DND-41 (cell line): ENCODE data around the gene SIPA1L3.

Experiments used
- ATAC-seq: fragments of 200-7000 bp; cut with Tn5 transposase; 3 replicates; pipeline ENCODE4 v1.9.1; 2021; ENCODE audit warnings: low read depth; ENCODE audit not compliant: insufficient read depth
- DNase-seq: peaks from one replicate; pipeline ENCODE4 v3.0.0-alpha.2; 2020
- H2AFZ ChIP-seq: 2 replicates; pipeline ENCODE4 v1.6.0; 2012; ENCODE audit warnings: low read depth, low read length
- H3K27ac ChIP-seq: 2 replicates; pipeline ENCODE4 v1.5.1; 2012; ENCODE audit warnings: low read length, inconsistent platforms
- H3K27me3 ChIP-seq: fragments of 200-600 bp; sonication (generic); 2 replicates; pipeline ENCODE4 v1.6.0; 2012; ENCODE audit warnings: low read length, mild to moderate bottlenecking, inconsistent platforms; ENCODE audit not compliant: insufficient read depth, poor library complexity
- H3K36me3 ChIP-seq: 2 replicates; pipeline ENCODE4 v1.5.1; 2012; ENCODE audit warnings: low read length, inconsistent platforms; ENCODE audit not compliant: insufficient read depth
- H3K4me1 ChIP-seq: 2 replicates; pipeline ENCODE4 v1.5.1; 2012; ENCODE audit warnings: mild to moderate bottlenecking, low read length; ENCODE audit not compliant: insufficient read depth
- H3K4me2 ChIP-seq: 2 replicates; pipeline ENCODE4 v1.6.0; 2012; ENCODE audit warnings: mild to moderate bottlenecking, moderate library complexity, low read length, inconsistent platforms; ENCODE audit not compliant: insufficient read depth
- H3K4me3 ChIP-seq, 2 experiments: fragments of 200-600 bp in 1 of 2; shearing (Covaris generic) in 1 of 2; 2 replicates each; pipeline ENCODE4 v1.5.1; 2012 to 2016; ENCODE audit warnings: inconsistent platforms in 2 of 2, low read length in 2 of 2, mild to moderate bottlenecking in 2 of 2, low read depth in 1 of 2, moderate library complexity in 1 of 2
- H3K79me2 ChIP-seq: 2 replicates; pipeline ENCODE4 v1.6.0; 2012; ENCODE audit warnings: low read length, inconsistent platforms; ENCODE audit not compliant: insufficient read depth
- H3K9ac ChIP-seq: 2 replicates; pipeline ENCODE4 v1.6.0; 2012; ENCODE audit warnings: low read depth, mild to moderate bottlenecking, inconsistent platforms, low read length, moderate library complexity
- H3K9me3 ChIP-seq: 2 replicates; pipeline ENCODE4 v1.5.1; 2012; ENCODE audit warnings: low read length, moderate library complexity, mild to moderate bottlenecking, inconsistent platforms; ENCODE audit not compliant: insufficient read depth, severe bottlenecking
- H4K20me1 ChIP-seq: 2 replicates; pipeline ENCODE4 v1.6.0; 2012; ENCODE audit warnings: low read length; ENCODE audit not compliant: insufficient read depth
- CTCF ChIP-seq: IDR thresholded peaks from 2 replicates; pipeline ENCODE4 v1.5.1; 2012; ENCODE audit warnings: borderline replicate concordance, low read length, moderate library complexity, mild to moderate bottlenecking; ENCODE audit not compliant: poor library complexity, severe bottlenecking; ENCODE audit errors: extremely low read depth
- EZH2 ChIP-seq: IDR thresholded peaks from 3 replicates; pipeline ENCODE4 v1.6.1; 2012; ENCODE audit warnings: borderline replicate concordance, low read depth, mild to moderate bottlenecking, moderate library complexity, low read length, inconsistent platforms; ENCODE audit not compliant: severe bottlenecking

SIPA1L3 gene

GRCh38 chr19:37948362-37948761 is 41.4 kb downstream of the SIPA1L3 start:
- no peak overlapping the region for H3K27ac ChIP-seq
- H3K79me2 ChIP-seq: peaks cover 5% of the 10 kb centered on the region; the same call in 1 of the 2 replicates
- no peak for DNase-seq

GRCh38 chr19:37950471-37951175 is 43.6 kb downstream of the SIPA1L3 start:
- H3K79me2 ChIP-seq: peaks cover 5% of the 10 kb centered on the region; the same call in 1 of the 2 replicates
- H4K20me1 ChIP-seq: peaks cover 7% of the 10 kb centered on the region; the same call in 1 of the 2 replicates
- H3K36me3 ChIP-seq: no peaks in the 10 kb centered on the region
- H3K9ac ChIP-seq: no peak overlapping the region
- DNase-seq (no peak), ATAC-seq (no peak)
- no peaks in the 10 kb centered on the region for H3K4me1 ChIP-seq
- H3K27me3 ChIP-seq: no peaks in the 10 kb centered on the region
- TF ChIP-seq CTCF (no peak), EZH2 (no peak)
- H3K9me3 ChIP-seq: no peaks in the 10 kb centered on the region
- H3K4me3 ChIP-seq: no peak overlapping the region
- no peak overlapping the region for H3K4me2 ChIP-seq
- no peak overlapping the region for H2AFZ ChIP-seq
- H3K27ac ChIP-seq: no peak overlapping the region

More at GRCh38 chr19:37948362-37948761, 41.4 kb downstream of the SIPA1L3 start:
- no peaks in the 10 kb centered on the region for H3K4me1 ChIP-seq
- H4K20me1 ChIP-seq: peaks cover 14% of the 10 kb centered on the region; the same call in 1 of the 2 replicates
- H3K9ac ChIP-seq: no peak overlapping the region
- H3K4me3 ChIP-seq: no peak overlapping the region
- no peak for TF ChIP-seq CTCF
- TF ChIP-seq EZH2: no peak
- no peaks in the 10 kb centered on the region for H3K27me3 ChIP-seq
- no peaks in the 10 kb centered on the region for H3K36me3 ChIP-seq
- H2AFZ ChIP-seq: no peak overlapping the region
- H3K4me2 ChIP-seq: no peak overlapping the region
- ATAC-seq: no peak
- H3K9me3 ChIP-seq: no peaks in the 10 kb centered on the region

- no peak overlapping the region for H3K27ac ChIP-seq
- no peak overlapping the region for H3K4me3 ChIP-seq
- H3K36me3 ChIP-seq: no peaks in the 10 kb centered on the region
- DNase-seq (no peak), ATAC-seq (no peak)
- no peaks in the 10 kb centered on the region for H3K9me3 ChIP-seq
- H4K20me1 ChIP-seq: peaks cover 7% of the 10 kb centered on the region; the same call in 1 of the 2 replicates
- no peaks in the 10 kb centered on the region for H3K4me1 ChIP-seq
- H3K27me3 ChIP-seq: no peaks in the 10 kb centered on the region
- TF ChIP-seq EZH2: no peak
- TF ChIP-seq CTCF: no peak
- H2AFZ ChIP-seq: no peak overlapping the region
- no peak overlapping the region for H3K9ac ChIP-seq
- H3K79me2 ChIP-seq: peaks cover 4% of the 10 kb centered on the region; the same call in 1 of the 2 replicates
- no peak overlapping the region for H3K4me2 ChIP-seq
Measured at GRCh38 chr19:37951816-37952210, 44.8 kb downstream of the SIPA1L3 start.
